Nephron progenitor cell (in vitro differentiated cells): ENCODE measurements around the gene GPRIN1.

Experiments
- DNase-seq: peaks from one replicate; pipeline ENCODE4 v3.0.0; 2021
- H3K27ac Mint-ChIP-seq: 2 replicates; pipeline ENCODE4 v1.8.0; 2021; ENCODE audit warnings: mild to moderate bottlenecking, moderate library complexity, mixed read lengths
- H3K27me3 Mint-ChIP-seq: 2 replicates; pipeline ENCODE4 v1.8.0; 2021; ENCODE audit warnings: mild to moderate bottlenecking, low read depth, mixed read lengths; ENCODE audit not compliant: poor library complexity
- H3K36me3 Mint-ChIP-seq: 2 replicates; pipeline ENCODE4 v1.8.0; 2021; ENCODE audit warnings: low read depth, mixed read lengths
- H3K4me1 Mint-ChIP-seq: 2 replicates; pipeline ENCODE4 v1.8.0; 2021; ENCODE audit warnings: mixed read lengths
- H3K4me3 Mint-ChIP-seq: 2 replicates; pipeline ENCODE4 v1.8.0; 2021; ENCODE audit warnings: mild to moderate bottlenecking, moderate library complexity, mixed read lengths
- H3K9me3 Mint-ChIP-seq: 2 replicates; pipeline ENCODE4 v1.8.0; 2021; ENCODE audit warnings: mild to moderate bottlenecking, moderate library complexity, mixed read lengths
- CTCF ChIP-seq: fragments of 200-600 bp; sonication (generic); IDR thresholded peaks from 2 replicates; pipeline ENCODE4 v1.5.0; 2021; ENCODE audit warnings: antibody characterized with exemption

GPRIN1 gene

GRCh38 chr5:176639981-176640380 is 30.0 kb upstream of the GPRIN1 start:
- Mint-ChIP-seq H3K4me1 (peaks cover 9% of the 10 kb centered on the region), H3K36me3 (no peaks in the 10 kb centered on the region), H3K27ac (no peak overlapping the region), H3K4me3 (no peak overlapping the region), H3K9me3 (peaks cover 8% of the 10 kb centered on the region), H3K27me3 (peaks cover 18% of the 10 kb centered on the region)
- no peak for TF ChIP-seq CTCF
- no peak for DNase-seq

GRCh38 chr5:176639208-176639607 is 29.3 kb upstream of the GPRIN1 start:
- H3K4me1 Mint-ChIP-seq = peaks cover 12% of the 10 kb centered on the region
- no peak for TF ChIP-seq CTCF
- H3K36me3 Mint-ChIP-seq = no peaks in the 10 kb centered on the region
- H3K9me3 Mint-ChIP-seq = peaks cover 11% of the 10 kb centered on the region
- no peak overlapping the region for H3K27ac Mint-ChIP-seq
- DNase-seq = no peak
- H3K4me3 Mint-ChIP-seq = no peak overlapping the region
- H3K27me3 Mint-ChIP-seq = peaks cover 23% of the 10 kb centered on the region

GRCh38 chr5:176638437-176638836 is 28.5 kb upstream of the GPRIN1 start:
- Mint-ChIP-seq H3K9me3 (peaks cover 11% of the 10 kb centered on the region), H3K27ac (no peak overlapping the region), H3K36me3 (no peaks in the 10 kb centered on the region), H3K4me1 (peaks cover 19% of the 10 kb centered on the region), H3K4me3 (no peak overlapping the region), H3K27me3 (peaks cover 30% of the 10 kb centered on the region)
- TF ChIP-seq CTCF = no peak
- no peak for DNase-seq

- Mint-ChIP-seq H3K27me3 (peaks cover 38% of the 10 kb centered on the region), H3K4me3 (no peak overlapping the region), H3K27ac (no peak overlapping the region), H3K4me1 (peaks cover 21% of the 10 kb centered on the region), H3K9me3 (peaks cover 11% of the 10 kb centered on the region), H3K36me3 (no peaks in the 10 kb centered on the region)
- no peak for DNase-seq
- TF ChIP-seq CTCF = no peak
Observed at GRCh38 chr5:176637556-176637955, 27.6 kb upstream of the GPRIN1 start.

GRCh38 chr5:176636426-176636825 is 26.5 kb upstream of the GPRIN1 start:
- no peak overlapping the region for H3K27ac Mint-ChIP-seq
- H3K27me3 Mint-ChIP-seq = peaks cover 49% of the 10 kb centered on the region
- no peak for DNase-seq
- H3K9me3 Mint-ChIP-seq = peaks cover 11% of the 10 kb centered on the region
- H3K4me1 Mint-ChIP-seq = peaks cover 21% of the 10 kb centered on the region
- no peaks in the 10 kb centered on the region for H3K36me3 Mint-ChIP-seq
- TF ChIP-seq CTCF = no peak
- H3K4me3 Mint-ChIP-seq = no peak overlapping the region

GRCh38 chr5:176633598-176633997 is 23.6 kb upstream of the GPRIN1 start:
- H3K4me3 Mint-ChIP-seq = peak overlapping the region; percentile 12
- peaks cover 11% of the 10 kb centered on the region for H3K9me3 Mint-ChIP-seq
- no peak for DNase-seq
- no peak overlapping the region for H3K27ac Mint-ChIP-seq
- H3K27me3 Mint-ChIP-seq = peaks cover 73% of the 10 kb centered on the region
- no peak for TF ChIP-seq CTCF
- H3K4me1 Mint-ChIP-seq = peaks cover 30% of the 10 kb centered on the region
- no peaks in the 10 kb centered on the region for H3K36me3 Mint-ChIP-seq
